ENCODE measurements around the gene PREX1. TPM values are rescaled to one million over a fixed set of nuclear protein-coding genes. Genes with fewer than 3 reads are reported as not detected.

PREX1 gene
- total and polyA plus RNA-seq, 2 experiments from 2014 or later: 2.4 to 10.3 TPM

- H3K27ac Mint-ChIP-seq: no peak overlapping the region
These were observed 9.3 kb downstream of the PREX1 start for GRCh38 chr20:48818481-48818987.

More at GRCh38 chr20:48818481-48818987, 9.3 kb downstream of the PREX1 start:
- Histone ChIP-seq H3K36me3 (ENCODE audit: insufficient read depth) (no peaks in the 10 kb centered on the region), H3K4me1 (ENCODE audit: insufficient read depth) (peaks cover 8% of the 10 kb centered on the region; the same call in 1 of the 2 replicates), H4K20me1 (replicated peaks; ENCODE audit: insufficient read depth) (peaks cover 6% of the 10 kb centered on the region; the same call in 1 of the 2 replicates), H3K9me2 (ENCODE audit: insufficient read depth) (no peaks in the 10 kb centered on the region), H3F3A (replicated peaks; ENCODE audit: low read depth) (no peaks in the 10 kb centered on the region), H3K27me3 (ENCODE audit: insufficient read depth) (peaks cover 1% of the 10 kb centered on the region; the same call in 1 of the 2 replicates), H3K27ac (ENCODE audit: low read depth) (no peak overlapping the region), H3K4me3 (no peak overlapping the region), H3K79me2 (replicated peaks; ENCODE audit: insufficient read depth) (no peaks in the 10 kb centered on the region), H3K4me2 (no peak overlapping the region), H2AFZ (no peak overlapping the region)
- H3K9me3 Mint-ChIP-seq: no peaks in the 10 kb centered on the region
- DNase-seq (ENCODE audit: low spot score) (peak; percentile 43), ATAC-seq (no peak; the same call in 1 of the 3 replicates)
- peaks cover 5% of the 10 kb centered on the region for H3K27me3 Mint-ChIP-seq (ENCODE audit: insufficient read depth, low read depth, poor library complexity)
- TF ChIP-seq, protein P1, sequence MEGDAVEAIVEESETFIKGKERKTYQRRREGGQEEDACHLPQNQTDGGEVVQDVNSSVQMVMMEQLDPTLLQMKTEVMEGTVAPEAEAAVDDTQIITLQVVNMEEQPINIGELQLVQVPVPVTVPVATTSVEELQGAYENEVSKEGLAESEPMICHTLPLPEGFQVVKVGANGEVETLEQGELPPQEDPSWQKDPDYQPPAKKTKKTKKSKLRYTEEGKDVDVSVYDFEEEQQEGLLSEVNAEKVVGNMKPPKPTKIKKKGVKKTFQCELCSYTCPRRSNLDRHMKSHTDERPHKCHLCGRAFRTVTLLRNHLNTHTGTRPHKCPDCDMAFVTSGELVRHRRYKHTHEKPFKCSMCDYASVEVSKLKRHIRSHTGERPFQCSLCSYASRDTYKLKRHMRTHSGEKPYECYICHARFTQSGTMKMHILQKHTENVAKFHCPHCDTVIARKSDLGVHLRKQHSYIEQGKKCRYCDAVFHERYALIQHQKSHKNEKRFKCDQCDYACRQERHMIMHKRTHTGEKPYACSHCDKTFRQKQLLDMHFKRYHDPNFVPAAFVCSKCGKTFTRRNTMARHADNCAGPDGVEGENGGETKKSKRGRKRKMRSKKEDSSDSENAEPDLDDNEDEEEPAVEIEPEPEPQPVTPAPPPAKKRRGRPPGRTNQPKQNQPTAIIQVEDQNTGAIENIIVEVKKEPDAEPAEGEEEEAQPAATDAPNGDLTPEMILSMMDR (conservative IDR thresholded peaks at IDR 0.05; ENCODE audit: low read depth in 2 of 2): no peak
- TF ChIP-seq, protein P2, sequence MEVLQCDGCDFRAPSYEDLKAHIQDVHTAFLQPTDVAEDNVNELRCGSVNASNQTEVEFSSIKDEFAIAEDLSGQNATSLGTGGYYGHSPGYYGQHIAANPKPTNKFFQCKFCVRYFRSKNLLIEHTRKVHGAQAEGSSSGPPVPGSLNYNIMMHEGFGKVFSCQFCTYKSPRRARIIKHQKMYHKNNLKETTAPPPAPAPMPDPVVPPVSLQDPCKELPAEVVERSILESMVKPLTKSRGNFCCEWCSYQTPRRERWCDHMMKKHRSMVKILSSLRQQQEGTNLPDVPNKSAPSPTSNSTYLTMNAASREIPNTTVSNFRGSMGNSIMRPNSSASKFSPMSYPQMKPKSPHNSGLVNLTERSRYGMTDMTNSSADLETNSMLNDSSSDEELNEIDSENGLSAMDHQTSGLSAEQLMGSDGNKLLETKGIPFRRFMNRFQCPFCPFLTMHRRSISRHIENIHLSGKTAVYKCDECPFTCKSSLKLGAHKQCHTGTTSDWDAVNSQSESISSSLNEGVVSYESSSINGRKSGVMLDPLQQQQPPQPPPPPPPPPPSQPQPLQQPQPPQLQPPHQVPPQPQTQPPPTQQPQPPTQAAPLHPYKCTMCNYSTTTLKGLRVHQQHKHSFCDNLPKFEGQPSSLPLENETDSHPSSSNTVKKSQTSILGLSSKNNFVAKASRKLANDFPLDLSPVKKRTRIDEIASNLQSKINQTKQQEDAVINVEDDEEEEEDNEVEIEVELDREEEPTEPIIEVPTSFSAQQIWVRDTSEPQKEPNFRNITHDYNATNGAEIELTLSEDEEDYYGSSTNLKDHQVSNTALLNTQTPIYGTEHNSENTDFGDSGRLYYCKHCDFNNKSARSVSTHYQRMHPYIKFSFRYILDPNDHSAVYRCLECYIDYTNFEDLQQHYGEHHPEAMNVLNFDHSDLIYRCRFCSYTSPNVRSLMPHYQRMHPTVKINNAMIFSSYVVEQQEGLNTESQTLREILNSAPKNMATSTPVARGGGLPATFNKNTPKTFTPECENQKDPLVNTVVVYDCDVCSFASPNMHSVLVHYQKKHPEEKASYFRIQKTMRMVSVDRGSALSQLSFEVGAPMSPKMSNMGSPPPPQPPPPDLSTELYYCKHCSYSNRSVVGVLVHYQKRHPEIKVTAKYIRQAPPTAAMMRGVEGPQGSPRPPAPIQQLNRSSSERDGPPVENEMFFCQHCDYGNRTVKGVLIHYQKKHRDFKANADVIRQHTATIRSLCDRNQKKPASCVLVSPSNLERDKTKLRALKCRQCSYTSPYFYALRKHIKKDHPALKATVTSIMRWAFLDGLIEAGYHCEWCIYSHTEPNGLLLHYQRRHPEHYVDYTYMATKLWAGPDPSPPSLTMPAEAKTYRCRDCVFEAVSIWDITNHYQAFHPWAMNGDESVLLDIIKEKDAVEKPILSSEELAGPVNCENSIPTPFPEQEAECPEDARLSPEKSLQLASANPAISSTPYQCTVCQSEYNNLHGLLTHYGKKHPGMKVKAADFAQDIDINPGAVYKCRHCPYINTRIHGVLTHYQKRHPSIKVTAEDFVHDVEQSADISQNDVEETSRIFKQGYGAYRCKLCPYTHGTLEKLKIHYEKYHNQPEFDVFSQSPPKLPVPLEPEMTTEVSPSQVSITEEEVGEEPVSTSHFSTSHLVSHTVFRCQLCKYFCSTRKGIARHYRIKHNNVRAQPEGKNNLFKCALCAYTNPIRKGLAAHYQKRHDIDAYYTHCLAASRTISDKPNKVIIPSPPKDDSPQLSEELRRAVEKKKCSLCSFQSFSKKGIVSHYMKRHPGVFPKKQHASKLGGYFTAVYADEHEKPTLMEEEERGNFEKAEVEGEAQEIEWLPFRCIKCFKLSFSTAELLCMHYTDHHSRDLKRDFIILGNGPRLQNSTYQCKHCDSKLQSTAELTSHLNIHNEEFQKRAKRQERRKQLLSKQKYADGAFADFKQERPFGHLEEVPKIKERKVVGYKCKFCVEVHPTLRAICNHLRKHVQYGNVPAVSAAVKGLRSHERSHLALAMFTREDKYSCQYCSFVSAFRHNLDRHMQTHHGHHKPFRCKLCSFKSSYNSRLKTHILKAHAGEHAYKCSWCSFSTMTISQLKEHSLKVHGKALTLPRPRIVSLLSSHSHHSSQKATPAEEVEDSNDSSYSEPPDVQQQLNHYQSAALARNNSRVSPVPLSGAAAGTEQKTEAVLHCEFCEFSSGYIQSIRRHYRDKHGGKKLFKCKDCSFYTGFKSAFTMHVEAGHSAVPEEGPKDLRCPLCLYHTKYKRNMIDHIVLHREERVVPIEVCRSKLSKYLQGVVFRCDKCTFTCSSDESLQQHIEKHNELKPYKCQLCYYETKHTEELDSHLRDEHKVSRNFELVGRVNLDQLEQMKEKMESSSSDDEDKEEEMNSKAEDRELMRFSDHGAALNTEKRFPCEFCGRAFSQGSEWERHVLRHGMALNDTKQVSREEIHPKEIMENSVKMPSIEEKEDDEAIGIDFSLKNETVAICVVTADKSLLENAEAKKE (CRISPR knock-in tag; IDR thresholded peaks at IDR 0.05): no peak
- TF ChIP-seq CREB1 (CRISPR knock-in tag; IDR thresholded peaks at IDR 0.05; ENCODE audit: low read depth) (no peak), ZNF114 (CRISPR knock-in tag; IDR thresholded peaks at IDR 0.05) (no peak), EZH2 (IDR thresholded peaks at IDR 0.05; ENCODE audit: low read depth, unreplicated experiment) (no peak)
- H3K4me3 Mint-ChIP-seq: no peak overlapping the region
- H3K36me3 Mint-ChIP-seq (ENCODE audit: low read depth): no peaks in the 10 kb centered on the region
- H3K4me1 Mint-ChIP-seq: peaks cover 29% of the 10 kb centered on the region
